Fibroblast of skin of back (primary cell): ENCODE measurements around the gene MAD1L1.

Experiments
- DNase-seq: peaks from one replicate; pipeline ENCODE4 v3.0.0-alpha.2; 2013

The MAD1L1 gene

GRCh38 chr7:2010551-2011265, 222.0 kb downstream of the MAD1L1 start:
- no peak for DNase-seq

GRCh38 chr7:2010101-2010500, 222.6 kb downstream of the MAD1L1 start:
- no peak for DNase-seq

- DNase-seq: no peak
Observed at GRCh38 chr7:2009541-2010001, 223.2 kb downstream of the MAD1L1 start.

DNA sequence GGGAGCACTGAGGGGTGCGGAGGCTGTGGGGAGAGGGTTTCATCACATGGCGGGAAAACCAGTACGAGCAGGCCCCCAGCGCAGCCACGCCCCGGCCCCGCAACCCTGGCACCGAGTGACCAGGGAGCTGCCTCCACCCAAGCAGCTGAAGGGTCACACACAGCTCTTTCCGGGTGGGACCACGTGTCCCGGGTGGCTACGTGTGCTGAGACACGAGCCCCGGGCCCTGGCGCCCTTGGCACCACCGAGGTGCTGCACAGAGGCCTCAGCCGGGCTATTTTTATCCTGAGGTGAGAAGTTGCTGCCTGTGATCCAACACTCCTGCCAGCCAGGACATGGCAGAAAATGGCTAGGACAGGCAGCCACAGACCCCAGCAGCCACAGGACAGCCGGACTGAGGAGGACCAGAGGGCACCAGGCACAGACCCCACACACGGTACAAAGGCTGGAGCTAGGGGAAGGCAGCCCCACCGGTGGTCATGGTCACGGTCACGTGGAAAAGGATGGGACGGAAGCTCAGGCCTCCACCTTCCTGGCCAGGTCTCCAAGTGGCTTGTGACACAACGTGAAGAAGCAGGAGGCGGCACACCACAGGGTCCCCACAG, 223.7 kb downstream of the MAD1L1 start:
- no peak for DNase-seq

DNA sequence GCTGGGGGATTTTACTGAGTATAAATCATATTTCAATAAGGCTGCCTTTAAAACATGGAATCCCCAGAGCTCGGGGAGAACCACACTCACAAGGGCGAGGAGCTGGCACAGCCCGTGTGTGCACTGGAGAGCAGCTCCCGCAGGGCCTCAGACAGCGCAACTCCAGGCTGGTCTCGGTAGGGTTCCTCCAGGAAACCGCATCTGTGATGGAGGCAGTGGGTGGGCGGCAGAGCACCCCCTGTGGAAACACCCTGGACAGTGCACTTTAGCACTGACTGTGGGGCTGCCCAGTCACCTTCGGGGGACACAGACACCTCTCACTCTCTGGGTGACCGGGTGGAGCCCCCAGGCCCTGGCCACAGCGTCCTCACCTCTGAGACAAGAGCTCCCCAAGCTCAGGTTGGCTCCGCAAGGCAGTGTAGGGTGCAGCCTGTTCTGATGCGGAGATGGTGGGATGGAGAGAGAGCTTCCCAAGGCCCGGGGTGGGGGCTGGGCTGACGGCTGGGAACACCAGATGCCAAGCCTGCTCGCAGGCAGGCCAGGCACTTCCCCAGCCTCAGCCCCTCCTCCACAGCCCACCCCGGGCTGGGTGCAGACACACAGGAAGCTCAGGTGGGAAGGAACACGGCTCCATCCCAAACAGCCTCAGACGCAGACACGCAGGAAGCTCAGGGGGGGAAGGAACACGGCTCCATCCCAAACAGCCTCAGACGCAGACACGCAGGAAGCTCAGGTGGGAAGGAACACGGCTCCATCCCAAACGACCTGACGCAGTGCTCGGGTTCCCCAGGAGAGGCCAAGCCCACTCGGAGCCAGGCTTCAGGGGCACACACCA, 224.4 kb downstream of the MAD1L1 start:
- no peak for DNase-seq

- no peak for DNase-seq
Observed at GRCh38 chr7:2007551-2007950, 225.2 kb downstream of the MAD1L1 start.

DNA sequence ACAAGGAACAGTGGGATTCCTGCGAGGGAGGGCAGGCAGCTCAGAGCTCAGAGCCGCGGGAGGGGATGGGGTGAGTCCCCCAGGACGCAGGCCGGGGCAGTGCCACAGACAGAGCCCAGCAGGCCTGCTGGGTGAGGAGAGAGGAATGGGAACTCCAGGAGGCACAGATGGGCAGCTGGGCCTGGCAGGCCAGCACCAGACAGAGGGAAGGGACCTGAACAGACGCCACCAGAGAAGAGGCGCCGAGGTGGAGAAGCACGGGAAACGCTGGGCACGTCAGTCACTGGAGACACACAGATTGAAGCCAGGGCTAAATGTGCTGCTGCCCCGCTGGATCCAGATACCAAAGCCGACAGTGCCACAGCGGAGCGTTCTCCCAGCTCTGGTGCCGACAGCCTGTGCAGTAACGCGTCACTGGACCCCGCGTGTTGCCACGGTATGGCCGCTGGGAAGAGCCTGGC, 225.8 kb downstream of the MAD1L1 start:
- no peak for DNase-seq

GRCh38 chr7:2006231-2006771, 226.4 kb downstream of the MAD1L1 start:
- no peak for DNase-seq

- no peak for DNase-seq
Observed at GRCh38 chr7:2005786-2006185, 227.0 kb downstream of the MAD1L1 start.

DNA sequence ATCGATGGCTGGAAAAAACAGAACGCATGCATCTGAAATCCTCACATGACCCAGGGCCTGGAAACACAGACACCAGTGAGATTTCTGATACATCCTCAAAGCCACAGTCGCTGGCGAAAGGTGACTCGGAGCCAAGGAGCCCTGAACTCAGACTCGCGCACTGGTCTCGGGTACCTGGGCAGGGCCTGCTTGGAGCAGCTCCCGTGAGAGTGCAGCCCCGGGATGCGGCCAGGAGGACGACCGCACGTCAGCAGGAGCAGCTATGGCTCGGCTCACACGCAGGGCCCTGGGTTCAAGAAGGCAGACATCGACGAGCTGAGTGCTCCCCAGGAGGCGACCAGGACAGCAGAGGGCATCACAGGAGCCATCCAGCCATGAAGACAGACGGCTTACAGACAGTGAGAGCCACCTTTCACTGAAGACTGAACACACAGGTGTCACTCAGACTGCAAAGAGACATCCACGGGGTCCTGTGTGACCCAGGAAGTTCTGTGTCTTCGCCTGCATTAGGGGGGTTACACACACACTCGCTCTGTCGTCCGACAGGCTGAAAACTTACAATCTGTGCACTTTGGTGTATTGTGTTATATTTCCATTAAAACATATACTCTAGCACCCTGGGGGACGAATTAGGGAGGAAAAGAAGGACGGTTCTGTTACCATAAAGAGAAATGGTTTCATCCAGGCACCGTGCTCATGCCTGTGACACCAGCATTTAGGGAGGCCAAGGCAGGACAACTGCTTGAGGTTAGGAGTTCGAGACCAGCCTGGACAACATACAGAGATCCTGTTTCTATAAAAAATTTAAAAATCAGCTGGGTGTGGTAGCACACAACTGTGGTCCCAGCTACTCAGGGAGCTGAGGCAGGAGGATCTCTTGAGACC, 227.7 kb downstream of the MAD1L1 start:
- DNase-seq: no peak

DNA sequence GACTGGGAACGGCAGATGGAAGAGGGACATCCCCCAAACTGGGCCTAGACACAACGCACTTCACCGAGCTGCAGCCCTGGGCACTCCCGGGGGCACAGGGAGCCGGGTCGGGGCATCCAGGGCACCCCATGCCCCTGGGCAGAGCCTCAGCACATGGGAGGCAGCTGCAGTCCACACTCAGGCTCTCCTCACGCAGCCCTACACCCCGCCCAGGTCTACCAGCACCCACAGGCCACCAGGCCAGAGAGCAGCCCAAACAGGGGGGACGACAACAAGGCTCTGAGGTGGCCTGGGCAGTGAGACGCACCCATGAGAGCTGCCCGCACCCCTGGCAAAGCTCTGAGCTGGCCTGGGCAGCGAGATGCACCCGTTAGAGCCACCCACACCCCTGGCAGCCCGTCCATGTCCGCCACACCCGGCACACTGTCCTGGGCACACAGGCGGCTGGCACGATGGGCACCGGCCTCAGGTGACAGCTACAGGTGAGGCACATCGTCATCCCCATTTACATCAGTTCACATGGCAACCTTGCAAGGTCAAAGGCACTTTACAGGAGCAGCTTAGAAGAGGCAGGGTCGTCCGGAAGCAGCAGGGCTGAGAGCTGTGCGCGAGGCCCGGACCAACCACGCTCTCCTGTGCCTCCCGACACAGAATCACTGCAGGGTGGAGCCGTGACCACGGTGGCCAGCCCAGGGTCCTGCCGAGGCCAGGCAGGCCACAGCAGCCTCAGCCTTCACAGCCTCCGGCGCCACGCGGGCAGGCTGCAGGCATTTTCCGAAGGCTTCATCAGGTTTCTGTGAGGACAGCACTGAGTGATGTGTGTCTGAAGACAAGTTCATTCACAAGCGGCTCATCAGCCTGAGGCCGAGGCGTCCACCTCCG, 228.6 kb downstream of the MAD1L1 start:
- no peak for DNase-seq

- DNase-seq: no peak
Observed at GRCh38 chr7:2003451-2003930, 229.3 kb downstream of the MAD1L1 start.

DNA sequence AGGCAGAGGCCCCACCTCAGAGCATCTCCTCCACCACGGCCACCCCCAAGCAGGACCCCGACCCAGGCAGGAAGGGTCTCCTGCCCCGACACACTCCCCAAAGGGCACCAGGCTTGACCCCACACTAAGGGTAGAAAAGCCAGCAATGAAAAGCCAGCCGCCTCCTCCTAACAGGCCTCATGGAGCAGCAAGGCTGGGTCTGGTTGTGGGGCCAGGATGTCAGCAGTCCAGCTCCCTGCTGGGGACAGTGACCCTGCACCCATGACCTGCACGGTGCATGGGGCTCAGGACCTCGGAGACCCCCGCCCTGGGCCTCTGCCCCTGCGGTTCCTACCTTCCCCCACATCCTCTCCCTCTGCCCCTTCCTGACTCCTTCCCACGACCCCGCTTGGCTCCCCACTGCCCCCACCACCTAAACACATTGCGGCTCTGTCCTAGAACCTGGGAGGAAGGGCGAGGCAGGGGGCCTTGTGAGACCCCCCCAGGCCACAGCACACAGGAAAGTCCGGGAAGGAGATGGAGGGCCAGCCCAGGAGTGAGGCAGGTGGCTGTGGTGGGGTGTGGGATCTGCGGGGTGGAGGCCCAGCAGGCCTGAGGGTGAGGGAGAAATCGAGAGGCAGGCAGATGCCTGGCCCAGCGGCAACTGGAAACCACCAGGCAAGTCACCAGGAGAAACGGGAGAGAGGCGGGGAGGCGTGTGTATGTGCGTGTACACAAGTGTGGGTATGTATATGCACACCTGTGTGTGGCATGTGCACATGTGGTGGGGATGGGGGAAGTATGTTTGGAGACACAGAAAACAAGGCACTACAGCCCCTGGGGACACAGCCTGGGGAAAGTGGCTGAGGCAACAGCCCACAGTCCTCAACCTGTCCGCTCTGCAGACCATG, 229.9 kb downstream of the MAD1L1 start:
- DNase-seq: no peak

DNA sequence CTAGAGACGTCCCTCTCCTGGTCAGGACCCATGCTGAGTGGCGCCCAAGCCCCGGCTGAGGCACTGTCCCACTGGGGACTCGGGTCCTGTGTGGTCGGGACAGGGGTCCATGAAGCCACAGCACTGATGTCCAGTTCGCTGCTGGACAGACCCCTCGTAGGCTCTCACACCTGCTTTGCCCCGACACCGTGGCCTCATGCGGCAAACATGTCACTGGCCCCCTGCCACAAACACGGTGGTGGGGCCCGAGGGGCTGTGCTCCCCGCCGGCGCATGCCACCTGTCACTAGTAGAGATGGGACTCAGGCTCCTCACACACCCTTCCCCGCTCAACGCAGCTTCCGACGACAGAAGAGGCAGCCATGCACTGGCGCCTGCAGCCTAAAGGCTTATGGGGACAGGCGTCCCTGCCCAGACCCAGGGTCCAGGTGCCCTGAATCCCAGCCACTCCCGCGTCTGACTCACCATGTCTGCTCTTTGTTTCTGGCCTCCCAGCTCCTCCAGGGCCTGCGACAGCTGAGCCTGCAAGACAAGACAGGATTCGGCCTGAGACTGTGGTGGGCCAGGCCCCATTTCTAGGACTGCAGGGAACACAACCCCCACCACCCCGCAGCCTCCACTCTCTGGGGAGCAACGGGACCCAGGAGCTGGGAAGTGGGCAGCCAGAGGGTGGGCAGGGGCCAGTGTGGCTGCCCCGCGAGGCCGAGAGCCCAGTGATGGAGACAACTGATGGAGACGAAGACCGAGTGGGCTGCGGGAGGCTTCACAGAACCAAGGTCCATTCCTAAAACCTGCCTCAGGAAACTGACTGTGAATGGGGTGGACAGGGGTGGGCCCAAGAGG, 230.9 kb downstream of the MAD1L1 start:
- DNase-seq: no peak

DNA sequence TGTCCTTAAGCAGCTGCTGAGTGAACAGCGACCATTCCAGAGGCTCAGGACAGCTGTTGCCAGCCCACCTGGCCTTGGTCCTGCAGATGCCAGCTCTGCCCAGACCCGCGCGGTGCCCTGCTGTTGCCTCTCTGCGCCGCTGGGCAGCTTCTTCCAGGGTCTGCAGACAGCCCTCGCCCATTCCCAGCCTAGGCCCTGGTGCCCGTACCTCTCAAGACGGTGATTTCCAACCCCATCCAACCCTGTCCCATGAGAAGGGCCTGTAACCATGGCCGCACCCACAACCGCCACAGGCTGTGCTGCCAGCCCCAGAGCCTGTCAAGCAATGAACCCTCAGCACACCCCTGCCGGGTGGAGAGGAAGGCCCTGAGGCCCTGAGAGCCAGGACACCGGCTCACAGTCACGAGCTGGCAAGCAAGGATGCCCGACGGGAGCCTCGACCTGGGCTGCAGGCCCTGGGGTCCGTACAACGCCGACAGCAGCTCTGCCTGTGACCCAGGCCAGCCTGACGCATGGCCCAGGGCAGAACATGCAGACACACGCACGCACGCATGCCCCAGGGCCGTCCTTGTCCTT, 231.9 kb downstream of the MAD1L1 start:
- DNase-seq: no peak

DNA sequence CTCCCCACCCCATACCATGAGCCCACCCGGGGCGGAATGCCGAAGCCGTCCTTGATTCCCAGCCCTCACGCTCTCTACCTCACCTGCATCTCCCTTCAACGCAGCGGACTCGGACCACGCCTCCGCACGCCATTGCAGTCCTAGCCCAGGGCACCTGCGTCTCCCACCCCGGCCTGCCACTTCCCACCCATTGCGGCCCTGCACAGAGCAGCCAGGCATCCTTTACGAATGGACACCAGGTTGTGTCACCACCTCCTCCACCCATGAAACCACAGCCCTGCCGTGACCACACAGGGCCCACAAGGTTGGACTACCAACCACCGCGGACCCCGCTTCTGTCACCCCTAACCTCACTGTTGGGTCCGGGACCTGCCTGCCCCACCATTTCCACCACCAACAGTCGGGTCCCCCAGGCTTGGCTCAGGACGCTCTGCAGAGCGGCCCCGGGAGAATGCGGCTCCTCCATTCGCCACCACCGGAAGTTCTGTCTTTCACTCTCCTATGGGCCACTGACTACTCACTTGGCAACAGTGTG, 232.5 kb downstream of the MAD1L1 start:
- no peak for DNase-seq

- DNase-seq: no peak
Observed at GRCh38 chr7:1999278-1999984, 233.3 kb downstream of the MAD1L1 start.
